GM18870 (cell line): ENCODE data around the gene AP1S3.
"Not testable (repeated sequence)": the region's sequence is repeated elsewhere in the genome, so short reads cannot be mapped to it uniquely, and the experiment has no call there.

Source experiments
- ATAC-seq: cut with Tn5 transposase; IDR thresholded peaks from one replicate; pipeline ENCODE4 v1.9.1; 2021; ENCODE audit warnings: moderate library complexity; ENCODE audit not compliant: unreplicated experiment

The AP1S3 gene

DNA sequence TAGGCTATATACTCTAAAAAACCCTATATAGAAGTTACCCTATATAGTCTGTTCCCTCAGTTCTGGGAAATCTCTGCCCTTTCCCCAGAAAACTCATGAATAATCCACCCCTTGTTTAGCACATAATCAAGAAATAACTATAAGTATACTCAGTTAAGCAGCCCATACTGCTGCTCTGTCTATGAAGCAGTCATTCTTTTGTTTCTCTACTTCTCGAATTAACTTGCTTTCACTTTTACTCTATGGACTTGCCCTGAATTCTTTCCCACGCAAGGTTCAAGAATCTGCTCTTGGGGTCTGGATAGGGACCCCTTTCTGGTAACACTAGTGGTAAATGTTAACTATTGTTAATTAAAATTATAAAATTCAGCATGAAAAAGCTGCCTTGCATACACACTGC is 17.4 kb upstream of the AP1S3 start:
- no peak for ATAC-seq

DNA sequence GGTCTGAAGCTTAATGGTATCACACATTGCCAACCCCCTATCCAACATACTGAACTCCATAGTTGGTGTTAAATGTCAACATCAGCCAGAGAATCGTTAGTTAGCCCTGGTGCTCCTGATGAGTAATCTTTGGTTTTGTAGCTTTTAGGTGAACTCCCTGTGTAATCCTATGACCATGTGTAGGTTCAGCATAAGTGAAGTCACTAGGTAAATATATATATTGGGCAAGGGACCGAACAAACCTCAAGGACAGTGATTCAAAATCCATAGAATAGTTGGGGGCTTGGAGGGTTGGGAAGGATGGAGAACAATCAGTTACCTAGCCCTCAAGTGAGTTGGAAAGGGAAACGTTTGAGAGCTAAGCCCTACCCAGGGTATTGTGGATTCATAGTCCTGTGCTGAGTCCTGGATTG is 16.0 kb upstream of the AP1S3 start:
- no peak for ATAC-seq

DNA sequence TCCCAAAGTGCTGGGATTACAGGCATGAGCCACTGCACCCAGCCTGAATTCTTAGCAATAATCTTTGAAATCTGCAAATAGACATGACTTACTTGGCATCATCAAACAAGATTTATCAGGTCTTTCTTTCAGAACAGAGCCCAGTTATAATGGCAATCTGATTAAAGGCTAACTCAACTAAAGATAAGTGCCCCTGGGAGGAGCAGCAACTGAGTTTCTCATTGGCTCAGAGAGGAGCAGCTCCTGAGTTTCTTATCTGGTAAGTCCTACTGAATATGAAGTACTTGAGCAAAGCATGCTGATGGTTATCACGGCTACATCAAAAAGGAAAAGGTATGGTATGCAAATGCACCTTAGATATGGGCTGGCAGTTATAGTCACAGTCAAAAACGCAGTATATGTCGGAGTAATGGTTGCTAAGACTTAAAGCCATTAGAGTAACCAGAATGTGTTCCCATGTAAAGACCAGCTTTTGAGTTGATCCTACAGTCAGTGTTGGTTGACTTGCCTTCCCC is 15.0 kb upstream of the AP1S3 start:
- ATAC-seq: no peak

DNA sequence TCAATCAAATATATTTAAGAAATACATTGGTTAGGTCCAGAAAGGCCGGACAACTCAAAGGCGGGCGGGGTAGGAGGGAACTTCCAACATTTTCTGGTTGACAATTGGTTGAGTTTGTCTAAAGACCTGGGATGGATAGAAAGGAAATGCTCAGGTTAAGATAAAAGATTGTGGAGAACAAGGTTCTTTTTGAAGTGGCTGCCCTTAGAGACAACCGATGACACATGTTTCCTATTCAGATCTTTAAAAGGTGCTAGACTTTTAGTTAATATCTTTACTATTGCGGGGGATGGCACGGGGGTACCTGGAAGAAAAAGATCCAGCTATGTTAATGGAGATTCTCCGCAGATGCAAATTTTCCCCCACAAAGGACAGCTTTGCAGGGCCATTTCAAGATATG is 10.0 kb upstream of the AP1S3 start:
- ATAC-seq: no peak

DNA sequence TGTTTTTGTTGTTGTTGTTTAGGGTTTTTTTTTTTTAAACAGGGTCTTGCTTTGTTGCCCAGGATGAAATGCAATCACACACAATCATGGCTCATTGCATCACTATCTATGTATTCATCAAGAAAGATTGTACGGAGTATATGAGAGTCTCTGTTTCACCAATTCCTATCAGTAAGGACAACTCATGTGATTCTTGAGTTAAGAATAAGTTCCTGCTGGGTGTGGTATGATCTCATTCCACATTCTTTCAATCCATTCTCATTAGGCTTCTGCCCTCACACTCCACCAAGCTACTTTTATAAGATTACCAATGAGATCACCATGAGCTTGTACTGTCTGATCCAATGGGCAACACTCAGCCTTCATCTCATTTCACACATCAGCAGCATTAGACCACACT is 9.1 kb upstream of the AP1S3 start:
- ATAC-seq: no peak

DNA sequence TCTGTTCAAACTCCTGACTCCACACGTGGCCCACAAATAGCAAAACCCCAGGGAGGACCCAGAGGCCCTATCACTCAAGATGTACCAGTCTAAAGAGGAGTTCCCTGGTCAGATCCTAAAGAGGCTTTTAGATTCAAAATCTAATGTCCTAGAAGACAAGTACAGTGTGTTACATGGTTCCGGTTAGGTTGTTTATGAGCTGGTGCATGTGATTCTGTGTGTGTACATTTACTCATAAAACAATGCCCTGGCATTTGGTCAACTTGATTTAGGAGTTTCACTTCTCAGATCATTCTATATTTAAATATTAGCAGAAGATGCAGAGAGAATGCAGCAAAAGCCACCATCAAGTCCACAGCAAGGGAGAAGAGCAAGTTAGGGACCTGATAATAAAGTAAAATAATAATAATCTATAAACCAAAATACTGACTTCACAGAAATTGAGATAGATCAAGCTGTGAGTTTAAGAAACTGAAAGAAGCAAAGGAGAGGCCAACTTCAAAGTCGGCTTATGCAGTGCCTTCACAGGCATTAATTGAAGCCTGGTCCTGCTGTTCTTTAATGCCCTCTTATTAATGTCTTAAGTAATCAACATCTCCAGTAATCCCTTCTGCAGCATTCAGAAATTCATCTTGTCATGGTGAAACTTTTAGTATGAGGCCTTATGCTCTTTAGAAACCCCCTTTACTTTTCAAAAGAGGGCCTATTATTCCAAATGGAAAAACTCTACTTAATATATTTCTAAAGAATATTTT is 4.2 kb upstream of the AP1S3 start:
- no peak for ATAC-seq

DNA sequence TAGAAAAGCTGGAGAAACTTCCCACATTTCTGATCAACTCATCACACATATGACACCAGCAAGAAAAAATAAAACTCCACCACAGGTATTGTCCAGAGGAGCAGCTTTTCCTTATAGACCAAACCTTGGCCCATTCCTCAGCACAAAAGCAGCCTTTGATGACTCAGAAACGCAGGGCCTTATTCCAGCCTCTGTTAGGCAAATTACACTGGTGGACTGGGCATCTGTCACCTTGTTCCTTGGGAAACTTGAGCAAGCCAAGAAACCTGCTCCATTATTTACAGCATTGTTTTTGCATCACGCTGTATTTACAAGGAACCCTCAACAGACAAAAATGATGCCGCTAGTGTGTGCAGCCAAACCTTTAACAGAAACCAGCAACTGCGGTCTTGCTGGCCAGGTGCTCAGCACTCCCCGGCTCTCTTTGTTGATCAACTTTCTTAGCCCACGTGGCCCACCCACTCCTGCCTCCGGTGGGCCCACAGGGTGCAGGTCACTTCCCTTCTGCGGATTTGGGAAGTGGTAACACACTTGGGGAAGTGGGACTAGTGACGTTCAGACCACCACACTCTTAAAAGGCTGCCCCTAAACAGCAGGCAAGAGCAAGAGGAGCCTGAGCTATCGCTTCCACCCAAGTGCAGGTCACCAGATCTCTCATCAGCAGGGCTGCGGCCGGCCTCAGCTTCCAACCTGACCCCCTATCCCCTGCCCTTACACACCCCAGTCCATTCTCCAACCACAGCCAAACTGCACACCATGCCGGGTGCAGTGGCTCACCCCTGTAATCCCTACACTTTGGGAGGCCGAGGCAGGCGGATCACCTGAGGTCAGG is 1.5 kb downstream of the AP1S3 start:
- peak; percentile 58 for ATAC-seq

DNA sequence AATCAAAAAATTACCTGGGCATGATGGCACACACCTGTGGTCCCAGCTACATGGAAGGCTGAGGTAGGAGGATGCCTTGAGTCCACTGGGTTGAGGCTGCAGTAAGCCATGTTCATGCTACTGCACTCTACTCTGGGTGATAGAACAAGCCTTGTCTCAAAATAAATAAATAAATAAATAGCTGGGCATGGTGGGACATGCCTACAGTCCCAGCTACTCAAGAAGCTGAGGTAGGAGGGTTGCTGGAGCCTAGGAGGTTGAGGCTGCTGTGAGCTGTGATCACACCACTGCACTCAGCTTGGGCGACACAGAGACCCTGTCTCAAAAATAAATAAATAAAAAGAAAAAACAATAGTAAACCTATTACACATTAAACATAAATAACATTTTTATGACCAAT is 3.0 kb downstream of the AP1S3 start:
- ATAC-seq: no peak

DNA sequence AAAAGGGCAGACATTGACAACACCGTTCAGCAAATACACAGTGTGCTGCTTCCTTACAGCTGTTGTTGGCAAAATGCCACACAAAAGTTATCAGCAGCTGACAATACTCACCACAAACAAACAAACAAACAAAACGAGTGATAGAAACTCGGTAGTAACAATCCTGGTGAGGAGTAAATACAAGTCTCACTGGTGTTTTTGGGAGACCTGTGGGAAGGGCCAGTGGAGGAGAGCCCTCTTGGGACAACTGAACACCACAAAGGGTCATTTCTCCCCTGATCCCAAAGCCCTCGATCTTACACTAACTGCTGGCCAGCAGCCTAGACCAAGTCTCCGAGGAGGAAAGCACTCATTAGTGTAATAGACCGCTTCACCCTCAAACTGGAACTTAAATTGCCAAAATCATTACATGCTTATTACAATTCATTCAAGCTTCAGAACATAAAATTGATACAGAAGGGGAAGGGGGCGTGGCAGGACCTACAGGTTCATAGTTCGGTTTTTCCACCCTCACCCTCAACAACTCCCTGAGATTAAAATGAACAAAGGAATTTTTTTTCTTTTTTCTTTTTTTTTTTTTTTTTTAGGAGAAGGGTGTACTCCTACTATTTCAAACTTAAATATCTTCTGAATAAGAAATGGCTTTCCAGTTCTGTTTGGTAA is 5.0 kb downstream of the AP1S3 start:
- no peak for ATAC-seq

DNA sequence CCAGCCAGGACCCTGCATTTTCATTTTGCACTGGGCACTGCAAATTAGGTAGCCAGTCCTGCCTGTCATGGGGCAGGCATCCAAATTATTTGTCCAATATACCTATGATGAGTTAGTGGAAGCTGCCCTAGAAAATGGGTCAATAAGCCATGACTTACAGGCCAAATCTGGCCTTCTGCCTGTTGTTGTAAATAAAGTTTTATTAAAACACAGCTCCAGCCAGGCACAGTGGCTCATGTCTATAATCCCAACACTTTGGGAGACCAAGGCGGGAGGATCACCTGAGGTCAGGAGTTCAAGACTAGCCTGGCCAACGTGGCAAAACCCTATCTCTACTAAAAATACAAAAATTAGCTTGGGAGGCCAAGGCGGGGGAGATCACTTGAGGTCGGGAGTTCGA is 8.3 kb downstream of the AP1S3 start:
- no peak for ATAC-seq

DNA sequence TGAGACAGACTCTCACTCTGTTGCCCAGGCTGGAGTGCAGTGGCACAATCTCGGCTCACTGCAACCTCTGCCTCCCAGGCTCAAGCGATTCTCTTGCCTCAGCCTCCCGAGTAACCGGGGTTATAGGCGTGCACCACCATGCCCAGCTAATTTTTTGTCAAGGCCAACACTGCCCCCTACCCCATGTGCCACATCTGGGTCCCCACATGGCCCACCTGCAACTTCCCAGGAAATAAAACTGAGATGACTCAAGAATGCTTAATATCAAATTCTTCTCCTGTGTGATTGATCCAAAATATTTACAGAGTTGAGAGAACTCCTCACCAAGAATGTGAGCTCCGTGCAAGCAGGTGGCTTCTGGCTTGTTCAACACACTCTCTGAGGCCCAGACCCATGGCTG is 9.1 kb downstream of the AP1S3 start:
- ATAC-seq: no peak

DNA sequence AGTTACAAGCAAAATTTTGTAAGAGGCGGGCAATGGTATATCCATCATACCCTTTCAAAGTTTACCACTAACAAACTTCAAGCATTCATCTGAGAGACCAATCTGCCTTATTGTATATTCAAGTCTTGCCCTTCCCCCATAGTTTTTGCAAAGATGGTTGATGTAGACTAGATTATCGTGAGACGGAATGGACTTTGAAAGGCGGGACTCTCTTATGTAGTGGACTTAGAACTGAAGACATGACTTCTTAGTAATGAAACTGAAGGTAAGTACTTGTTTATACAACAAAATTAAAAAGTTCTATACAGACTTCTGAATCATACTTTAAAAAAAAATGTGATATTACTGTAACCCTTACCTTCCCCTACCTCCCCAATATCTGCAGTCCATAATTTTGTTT is 10.4 kb downstream of the AP1S3 start:
- ATAC-seq: no peak

DNA sequence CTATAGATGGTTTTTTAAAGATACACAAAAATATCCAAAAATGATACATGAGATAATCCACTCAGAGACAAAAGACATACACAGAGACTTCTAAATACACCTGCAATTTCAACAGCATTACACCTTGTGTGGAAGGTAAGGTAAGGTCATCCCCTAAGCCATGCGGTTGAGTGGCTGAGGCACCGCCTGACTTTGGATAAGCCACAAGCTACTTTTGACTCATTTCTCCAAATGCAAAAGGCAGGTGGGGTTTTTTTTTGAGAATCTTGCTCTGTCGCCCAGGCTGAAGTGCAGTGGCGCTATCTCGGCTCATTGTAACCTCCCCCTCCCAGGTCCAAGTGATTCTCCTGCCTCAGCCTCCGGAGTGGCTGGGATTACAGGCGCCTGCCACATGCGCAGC is 13.1 kb downstream of the AP1S3 start:
- ATAC-seq: no peak

DNA sequence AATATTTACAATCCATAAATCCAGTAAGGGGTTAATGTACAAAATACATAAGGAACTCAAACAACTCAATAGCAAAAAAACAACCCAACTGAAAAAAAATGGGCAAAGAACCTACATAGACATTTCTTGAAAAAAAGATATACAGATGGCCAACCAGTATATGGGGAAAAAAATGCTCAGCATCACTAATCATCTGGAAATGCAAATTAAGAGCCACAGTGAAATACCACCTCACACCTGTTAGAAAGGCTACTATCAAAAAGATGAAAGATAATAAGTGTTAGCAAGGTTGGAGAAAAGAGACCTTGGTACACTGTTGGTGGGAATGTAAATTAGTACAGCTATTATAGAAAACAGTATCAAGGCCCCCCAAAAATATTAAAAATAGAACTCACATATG is 14.6 kb downstream of the AP1S3 start:
- no peak for ATAC-seq

DNA sequence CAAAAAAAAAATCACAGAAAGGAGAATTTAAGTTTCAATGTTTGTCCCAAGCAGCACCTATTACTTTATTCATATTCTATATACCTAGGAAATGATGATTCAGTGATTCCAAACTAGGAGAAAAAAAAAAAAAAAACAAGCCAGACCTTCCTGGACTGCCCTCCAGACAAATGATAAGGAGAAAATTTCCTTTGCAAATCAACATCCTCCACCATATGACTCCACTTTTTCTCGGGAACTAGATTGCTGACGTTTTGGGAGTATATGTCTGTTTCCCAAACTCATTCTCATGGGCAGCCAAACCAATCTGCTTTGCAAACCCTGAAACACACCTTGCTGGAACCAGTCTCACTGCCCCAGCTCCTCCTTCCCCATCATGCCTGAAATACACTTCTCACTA is 16.8 kb downstream of the AP1S3 start:
- no peak for ATAC-seq

DNA sequence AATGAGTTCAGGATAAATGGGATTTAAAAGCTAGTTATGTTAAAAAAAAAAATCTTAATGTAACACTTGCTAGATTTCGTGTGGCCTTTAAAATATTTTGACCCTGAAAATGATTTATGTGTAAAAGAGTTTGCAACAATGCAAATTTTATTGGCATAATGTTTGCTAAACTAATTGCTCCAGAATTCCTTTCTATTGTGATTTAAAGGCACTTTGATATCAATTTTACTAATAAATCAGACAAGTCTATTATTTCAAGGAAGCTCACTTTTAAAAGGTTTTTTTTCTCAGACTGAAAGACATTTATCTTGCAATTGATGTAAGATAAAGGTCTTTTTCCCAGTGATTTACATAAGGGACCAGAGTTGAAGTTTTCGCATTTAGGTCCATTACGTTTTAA is 17.5 kb downstream of the AP1S3 start:
- ATAC-seq: no peak

DNA sequence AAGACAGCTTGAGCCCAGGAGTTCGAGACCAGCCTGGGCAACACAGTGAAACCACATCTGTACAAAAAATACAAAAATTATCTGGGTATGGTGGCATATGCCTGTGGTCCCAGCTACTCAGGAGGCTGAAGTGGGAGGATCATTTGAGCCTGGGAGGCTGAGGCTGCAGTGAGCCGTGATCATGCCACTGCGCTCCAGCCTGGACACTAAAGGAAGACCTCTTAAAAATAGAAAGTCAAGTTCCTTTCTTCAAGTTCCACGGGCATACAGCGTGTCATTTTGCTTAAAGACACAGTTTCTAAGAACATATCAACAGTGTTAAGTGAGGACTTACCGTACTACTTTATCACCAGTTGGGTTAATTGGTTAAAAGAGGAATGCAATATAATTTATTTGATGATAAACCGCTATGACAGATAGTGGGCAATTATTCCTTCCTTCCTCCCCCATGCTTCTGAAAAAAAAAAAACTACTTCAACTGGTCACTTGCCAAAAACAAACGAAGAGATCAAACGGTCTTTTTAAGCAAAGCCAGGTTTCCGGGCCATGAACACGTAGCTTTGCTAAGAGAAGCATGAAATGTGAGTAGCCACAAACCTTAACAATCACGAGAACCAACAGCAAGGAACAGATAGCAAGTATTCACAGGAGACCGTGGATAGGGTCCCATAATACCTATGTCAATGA is 21.4 kb downstream of the AP1S3 start:
- ATAC-seq: no peak

DNA sequence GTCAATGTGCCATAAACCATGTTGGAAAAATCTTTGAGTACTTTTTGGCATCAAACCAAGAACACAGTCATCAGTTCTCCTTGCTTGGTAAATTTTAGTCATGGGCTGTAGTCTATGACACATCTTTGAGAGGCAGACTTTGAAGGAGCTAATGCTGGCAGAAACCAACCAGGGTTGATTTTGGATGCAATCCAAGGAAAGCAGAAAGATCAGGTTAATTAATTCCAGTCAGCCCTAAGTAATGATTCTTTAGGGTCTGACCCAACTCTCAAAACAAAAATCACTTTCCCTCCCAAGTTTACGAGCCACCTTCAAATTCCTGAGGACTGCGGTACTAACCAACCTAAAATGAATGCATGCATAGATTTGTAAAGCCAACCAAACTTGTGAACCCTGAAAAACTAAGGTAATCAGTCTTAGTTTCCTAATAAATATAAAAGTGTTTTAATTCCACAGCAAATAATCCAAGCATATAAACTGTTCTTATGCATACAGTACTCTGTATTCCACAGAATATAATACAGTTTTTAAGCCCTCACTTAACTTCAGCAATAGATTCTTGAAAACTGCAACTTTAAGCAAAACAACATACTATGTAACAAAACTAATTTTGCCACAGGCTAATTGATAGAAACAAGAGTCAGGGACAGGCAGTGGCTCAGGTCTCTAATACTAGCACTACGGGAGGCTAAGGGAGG is 22.0 kb downstream of the AP1S3 start:
- ATAC-seq: no peak

DNA sequence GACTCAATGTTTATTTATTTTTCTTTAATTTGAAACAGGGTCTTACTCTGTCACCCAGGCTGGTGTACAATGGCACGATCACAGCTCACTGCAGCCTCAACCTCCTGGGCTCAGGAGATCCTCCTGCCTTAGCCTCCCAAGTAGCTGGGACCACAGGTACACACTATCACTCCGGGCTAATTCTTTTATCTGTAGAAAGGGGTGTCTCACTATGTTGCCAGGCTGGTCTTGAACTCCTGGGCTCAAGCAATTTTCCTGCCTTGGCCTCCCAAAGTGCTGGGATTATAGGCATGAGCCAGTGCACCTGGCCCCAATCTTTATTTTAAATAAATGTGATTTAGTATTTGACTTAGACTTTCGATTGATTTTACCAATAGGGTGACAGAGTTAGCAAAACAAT is 22.6 kb downstream of the AP1S3 start:
- ATAC-seq: not testable (repeated sequence)

DNA sequence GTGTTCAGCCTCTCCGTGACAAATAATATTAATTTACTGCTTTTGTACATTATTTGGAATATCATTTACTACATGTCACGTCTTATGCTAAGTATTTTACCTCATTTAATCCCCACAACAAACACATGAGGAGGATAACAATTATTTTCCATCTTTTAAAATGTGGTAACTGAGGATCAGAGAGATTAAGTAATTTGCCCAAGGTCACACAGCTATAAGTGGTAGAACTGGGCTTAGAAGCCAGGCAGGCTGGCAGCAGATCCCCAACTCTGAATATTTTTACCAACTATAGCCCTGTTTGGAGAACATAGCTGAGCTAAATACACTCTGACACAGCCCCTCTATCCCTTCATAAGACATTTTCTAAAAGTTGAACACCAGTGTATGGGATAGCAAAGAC is 24.1 kb downstream of the AP1S3 start:
- ATAC-seq: no peak

DNA sequence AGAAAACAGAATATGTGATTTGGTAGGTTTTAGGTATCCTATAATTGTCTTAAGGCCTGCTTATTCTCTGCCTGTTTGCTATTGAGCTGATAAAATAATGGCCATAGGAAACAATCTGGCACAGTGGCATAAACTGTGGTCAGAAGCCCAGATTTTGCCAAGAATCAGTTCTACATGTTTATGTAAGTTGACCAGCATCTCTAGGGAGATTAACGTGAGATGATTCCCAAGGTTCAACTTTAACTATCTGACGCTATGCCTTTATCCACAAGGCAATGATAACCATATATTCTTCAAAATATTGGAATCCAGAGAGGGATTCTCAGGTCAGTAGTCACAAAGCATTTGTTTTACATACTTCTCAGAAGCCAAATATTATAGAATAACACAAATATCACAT is 25.6 kb downstream of the AP1S3 start:
- no peak for ATAC-seq
